ENCODE measurements around the gene PPM1K. TPM values are rescaled to one million over a fixed set of nuclear protein-coding genes. Genes with fewer than 3 reads are reported as not detected.

PPM1K gene
- total RNA-seq, 2 experiments from 2014 or later, result 71.0 to 78.1 TPM

DNA sequence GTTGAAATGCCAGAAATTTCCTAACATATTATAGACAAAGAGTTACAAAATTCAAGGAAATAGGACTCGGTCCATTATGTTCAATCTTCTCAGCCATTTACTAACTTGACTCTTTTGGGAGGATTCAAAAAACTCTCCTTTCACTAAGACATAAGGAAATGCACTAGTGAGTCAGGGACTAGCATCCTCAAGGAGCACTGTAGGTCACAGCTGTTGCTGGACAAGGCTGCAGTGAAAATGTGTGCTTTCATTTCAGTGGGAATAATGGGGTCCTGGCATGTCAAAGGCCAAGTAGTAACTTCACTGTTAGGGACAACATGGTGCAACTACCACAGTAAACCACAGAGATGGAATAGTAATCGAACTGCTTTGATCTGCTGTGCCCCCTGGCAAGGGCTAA is 69.0 kb downstream of the PPM1K start:
- Histone ChIP-seq H3K9me3 (ENCODE audit: control insufficient read depth in 1 of 2, insufficient read depth in 1 of 2, low read length in 2 of 2) (no peaks in the 10 kb centered on the region), H3K27ac (ENCODE audit: low read depth in 1 of 2, low read length in 2 of 2) (no peak overlapping the region), H3K4me1 (ENCODE audit: insufficient read depth, low read length) (no peaks in the 10 kb centered on the region), H3K27me3 (ENCODE audit: control insufficient read depth in 1 of 2, insufficient read depth in 2 of 2, low read length in 2 of 2) (no peaks in the 10 kb centered on the region), H3K36me3 (ENCODE audit: insufficient read depth, low read length) (no peaks in the 10 kb centered on the region), H3K4me3 (ENCODE audit: low read length) (no peak overlapping the region)
- ATAC-seq (ENCODE audit: poor library complexity) (no peak), DNase-seq (no peak)
- H3K27me3 Mint-ChIP-seq, result peaks cover 4% of the 10 kb centered on the region
- ChIA-PET POLR2A (no interaction called here), CTCF (interaction anchor here (1.2 to 1.3 kb wide), 2 partner anchors 182 to 299 kb away, joined by 3 to 4 read pairs; no protein-coding TSS in a partner anchor)
- H3K4me3 Mint-ChIP-seq, result no peak overlapping the region
- intact Hi-C loops (cut with DNase I, micrococcal nuclease), result loop anchor here (5.0 to 10.0 kb wide), 3 partner anchors 449 to 1061 kb away; no protein-coding TSS in a partner anchor
- TF ChIP-seq CTCF (IDR thresholded peaks at IDR 0.05), result no peak
- peaks cover 4% of the 10 kb centered on the region for H3K4me1 Mint-ChIP-seq (ENCODE audit: low read depth)
- H3K9me3 Mint-ChIP-seq, result no peaks in the 10 kb centered on the region
- no peak overlapping the region for H3K27ac Mint-ChIP-seq
- H3K36me3 Mint-ChIP-seq (ENCODE audit: low read depth), result no peaks in the 10 kb centered on the region

DNA sequence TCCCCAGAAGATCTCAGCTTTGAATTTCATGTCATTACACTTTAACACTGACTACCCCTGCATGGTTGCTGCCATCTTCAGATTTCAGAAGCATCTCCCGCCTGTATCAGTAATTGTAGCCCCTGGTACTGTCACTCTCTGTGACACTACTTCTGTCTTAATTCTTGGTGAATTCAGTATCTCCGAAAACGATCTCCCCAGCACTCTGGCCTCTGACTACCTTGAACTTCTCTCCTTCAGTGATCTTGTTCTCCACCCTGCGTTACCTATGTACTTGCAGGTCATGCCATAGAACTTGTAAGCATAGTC is 72.2 kb downstream of the PPM1K start:
- Histone ChIP-seq H3K9me3 (ENCODE audit: control insufficient read depth in 1 of 2, insufficient read depth in 1 of 2, low read length in 2 of 2) (no peaks in the 10 kb centered on the region), H3K4me1 (ENCODE audit: insufficient read depth, low read length) (no peaks in the 10 kb centered on the region), H3K36me3 (ENCODE audit: insufficient read depth, low read length) (no peaks in the 10 kb centered on the region), H3K27ac (ENCODE audit: low read depth in 1 of 2, low read length in 2 of 2) (no peak overlapping the region), H3K4me3 (ENCODE audit: low read length) (no peak overlapping the region), H3K27me3 (ENCODE audit: control insufficient read depth in 1 of 2, insufficient read depth in 2 of 2, low read length in 2 of 2) (no peaks in the 10 kb centered on the region)
- H3K4me1 Mint-ChIP-seq (ENCODE audit: low read depth), result no peaks in the 10 kb centered on the region
- no peak for TF ChIP-seq CTCF (IDR thresholded peaks at IDR 0.05)
- H3K27ac Mint-ChIP-seq, result no peak overlapping the region
- no peaks in the 10 kb centered on the region for H3K36me3 Mint-ChIP-seq (ENCODE audit: low read depth)
- ATAC-seq (ENCODE audit: poor library complexity) (no peak), DNase-seq (no peak)
- no peaks in the 10 kb centered on the region for H3K27me3 Mint-ChIP-seq
- ChIA-PET POLR2A (interaction anchor here (0.7 to 1.1 kb wide), 2 partner anchors 72 to 179 kb away, joined by 4 to 6 read pairs; partner anchors contain the start of gene PPM1K), CTCF (interaction anchor here (0.7 to 2.5 kb wide), 8 partner anchors 14 to 359 kb away, joined by 3 to 28 read pairs (median 6); no protein-coding TSS in a partner anchor)
- H3K9me3 Mint-ChIP-seq, result no peaks in the 10 kb centered on the region
- H3K4me3 Mint-ChIP-seq, result no peak overlapping the region
- intact Hi-C loops (cut with DNase I, micrococcal nuclease), result loop anchor here (1.0 to 10.0 kb wide), 9 partner anchors 177 to 1057 kb away; no protein-coding TSS in a partner anchor

- ChIA-PET CTCF (interaction anchor here (0.6 to 2.5 kb wide), 12 partner anchors 13 to 534 kb away, joined by 3 to 28 read pairs (median 4); no protein-coding TSS in a partner anchor), POLR2A (interaction anchor here (0.7 to 1.1 kb wide), 2 partner anchors 73 to 178 kb away, joined by 4 to 6 read pairs; partner anchors contain the start of gene PPM1K)
- no peaks in the 10 kb centered on the region for H3K36me3 ChIP-seq (ENCODE audit: insufficient read depth, low read length)
- H3K27me3 ChIP-seq (ENCODE audit: control insufficient read depth in 1 of 2, insufficient read depth in 2 of 2, low read length in 2 of 2), result no peaks in the 10 kb centered on the region
- ATAC-seq (ENCODE audit: poor library complexity) (no peak), DNase-seq (peak in 10 of 14 experiments; percentile 9 to 76 (median 38))
- H3K27me3 Mint-ChIP-seq, result no peaks in the 10 kb centered on the region
- intact Hi-C loops (cut with DNase I, micrococcal nuclease), result loop anchor here (1.0 to 10.0 kb wide), 9 partner anchors 177 to 1057 kb away; no protein-coding TSS in a partner anchor
- H3K27ac ChIP-seq (ENCODE audit: low read depth in 1 of 2, low read length in 2 of 2), result no peak overlapping the region
- no peaks in the 10 kb centered on the region for H3K9me3 ChIP-seq (ENCODE audit: control insufficient read depth in 1 of 2, insufficient read depth in 1 of 2, low read length in 2 of 2)
- no peaks in the 10 kb centered on the region for H3K4me1 Mint-ChIP-seq (ENCODE audit: low read depth)
- H3K4me3 ChIP-seq (ENCODE audit: low read length), result no peak overlapping the region
- no peaks in the 10 kb centered on the region for H3K4me1 ChIP-seq (ENCODE audit: insufficient read depth, low read length)
- no peaks in the 10 kb centered on the region for H3K9me3 Mint-ChIP-seq
- no peaks in the 10 kb centered on the region for H3K36me3 Mint-ChIP-seq (ENCODE audit: low read depth)
- peak; percentile 82 for TF ChIP-seq CTCF (IDR thresholded peaks at IDR 0.05)
- no peak overlapping the region for H3K4me3 Mint-ChIP-seq
- H3K27ac Mint-ChIP-seq, result no peak overlapping the region
These were observed 72.7 kb downstream of the PPM1K start for GRCh38 chr4:88211473-88212252.
